Sigmoid colon (tissue), 4 donors: ENCODE measurements around the gene SPOCK1.

Experiments used
- CTCF ChIP-seq, 4 experiments: fragments of 450-650 bp in 3 of 4; fragments of 200-600 bp in 1 of 4; IDR thresholded peaks; one replicate each; pipeline ENCODE4 v1.5.1; 2016 to 2019; ENCODE audit warnings: antibody characterized with exemption in 4 of 4, mild to moderate bottlenecking in 3 of 4, moderate library complexity in 2 of 4
- EP300 ChIP-seq, 4 donors: sonication (generic); formaldehyde crosslinking; IDR thresholded peaks; one replicate each; pipeline ENCODE4 v1.6.1; 2017; ENCODE audit warnings: antibody characterized with exemption in 4 of 4
- POLR2A ChIP-seq, 2 donors: fragments of 450-650 bp; IDR thresholded peaks; one replicate each; pipeline ENCODE4 v1.6.1; 2016; ENCODE audit warnings: antibody characterized with exemption in 2 of 2, mild to moderate bottlenecking in 2 of 2, moderate library complexity in 2 of 2
- POLR2AphosphoS5 ChIP-seq, 4 donors: sonication (generic); formaldehyde crosslinking; IDR thresholded peaks; one replicate each; pipeline ENCODE4 v1.6.1; 2017; ENCODE audit warnings: antibody characterized with exemption in 4 of 4

GRCh38 chr5:137091472-137091871 is 407.7 kb downstream of the SPOCK1 start:
- TF ChIP-seq POLR2A (IDR thresholded peaks at IDR 0.05), result no peak
- TF ChIP-seq CTCF (IDR thresholded peaks at IDR 0.05), result no peak
- TF ChIP-seq EP300 (IDR thresholded peaks at IDR 0.05), result no peak
- no peak for TF ChIP-seq POLR2AphosphoS5 (IDR thresholded peaks at IDR 0.05)
